Ascending aorta (tissue), 2 donors: Measurements from ENCODE around the gene PDGFC. TPM values are rescaled to one million over a fixed set of nuclear protein-coding genes. Genes with fewer than 3 reads are reported as not detected.

ENCODE experiments used
- DNase-seq, 2 donors: peaks; one replicate each; pipeline ENCODE4 v3.0.0-alpha.2; 2019; ENCODE audit warnings: low spot score in 2 of 2
- H3K27ac ChIP-seq, 2 donors: fragments of 200-600 bp; sonication (generic); one replicate each; pipeline ENCODE4 v1.5.1; 2016 to 2017; ENCODE audit warnings: mild to moderate bottlenecking in 1 of 2
- H3K27me3 ChIP-seq: fragments of 200-600 bp; sonication (generic); one replicate; pipeline ENCODE4 v1.5.1; 2017
- H3K36me3 ChIP-seq, 2 donors: fragments of 200-600 bp; sonication (generic); one replicate each; pipeline ENCODE4 v1.5.1; 2016
- H3K4me1 ChIP-seq, 2 donors: fragments of 200-600 bp; sonication (generic); one replicate each; pipeline ENCODE4 v1.5.1; 2016 to 2017; ENCODE audit warnings: mild to moderate bottlenecking in 1 of 2
- H3K4me3 ChIP-seq, 2 donors: fragments of 200-600 bp; sonication (generic); one replicate each; pipeline ENCODE4 v1.5.1; 2016 to 2017; ENCODE audit warnings: mild to moderate bottlenecking in 1 of 2
- H3K9me3 ChIP-seq, 2 donors: fragments of 200-600 bp; sonication (generic); one replicate each; pipeline ENCODE4 v1.5.1; 2016
- CTCF ChIP-seq, 3 experiments: fragments of 200-600 bp in 2 of 3; fragments of 450-650 bp in 1 of 3; sonication (generic) in 2 of 3; IDR thresholded peaks; one replicate each; pipeline ENCODE4 v1.5.1; 2016 to 2019; ENCODE audit warnings: antibody characterized with exemption in 3 of 3, mild to moderate bottlenecking in 1 of 3, moderate library complexity in 1 of 3
- intact Hi-C: fragments of 100-400 bp; cut with DNase I; formaldehyde crosslinking; loops from one replicate; pipeline ENCODE4 v1.15.1; 2023
- total RNA-seq: library from RNA; depleted of rRNA; stranded (reverse); fragments of >200 nt; gene quantifications from one replicate; pipeline ENCODE4 v1.1.0, GENCODE V29; 2016

PDGFC gene
- total RNA-seq, 1 donor from 2014 or later, result 21.0 TPM

GRCh38 chr4:156762851-156763250 lies 208.7 kb downstream of the PDGFC start:
- DNase-seq, result no peak
- Histone ChIP-seq H3K9me3 (no peaks in the 10 kb centered on the region), H3K27me3 (no peaks in the 10 kb centered on the region), H3K4me3 (no peak overlapping the region), H3K4me1 (peaks cover 7 to 22% of the 10 kb centered on the region in 2 donors), H3K36me3 (peaks cover 3 to 9% of the 10 kb centered on the region in 2 donors), H3K27ac (no peak overlapping the region)
- intact Hi-C loops, result no loop called here
- no peak for TF ChIP-seq CTCF (IDR thresholded peaks at IDR 0.05)

- Histone ChIP-seq H3K27ac (no peak overlapping the region), H3K9me3 (no peaks in the 10 kb centered on the region), H3K4me1 (peaks cover 0 to 2% of the 10 kb centered on the region in 2 donors), H3K27me3 (no peaks in the 10 kb centered on the region), H3K36me3 (peaks cover 0 to 2% of the 10 kb centered on the region in 2 donors), H3K4me3 (no peak overlapping the region)
- TF ChIP-seq CTCF (IDR thresholded peaks at IDR 0.05), result no peak
- intact Hi-C loops, result no loop called here
- DNase-seq, result no peak
Observed at GRCh38 chr4:156756118-156756517, 215.5 kb downstream of the PDGFC start.

GRCh38 chr4:156754832-156755570 lies 216.6 kb downstream of the PDGFC start:
- no peak for DNase-seq
- no peak overlapping the region for H3K4me3 ChIP-seq
- H3K36me3 ChIP-seq, result no peaks in the 10 kb centered on the region
- no peaks in the 10 kb centered on the region for H3K9me3 ChIP-seq
- no peaks in the 10 kb centered on the region for H3K27me3 ChIP-seq
- H3K27ac ChIP-seq, result no peak overlapping the region
- no peaks in the 10 kb centered on the region for H3K4me1 ChIP-seq
- no peak for TF ChIP-seq CTCF (IDR thresholded peaks at IDR 0.05)
- intact Hi-C loops, result no loop called here

GRCh38 chr4:156751486-156751885 lies 220.1 kb downstream of the PDGFC start:
- no peak for DNase-seq
- no peak for TF ChIP-seq CTCF (IDR thresholded peaks at IDR 0.05)
- no peaks in the 10 kb centered on the region for H3K36me3 ChIP-seq
- H3K27me3 ChIP-seq, result no peaks in the 10 kb centered on the region
- no peaks in the 10 kb centered on the region for H3K4me1 ChIP-seq
- H3K27ac ChIP-seq, result no peak overlapping the region
- intact Hi-C loops, result no loop called here
- H3K9me3 ChIP-seq, result no peaks in the 10 kb centered on the region
- H3K4me3 ChIP-seq, result no peak overlapping the region

- Histone ChIP-seq H3K27ac (no peak overlapping the region), H3K36me3 (no peaks in the 10 kb centered on the region), H3K4me1 (no peaks in the 10 kb centered on the region), H3K27me3 (no peaks in the 10 kb centered on the region), H3K9me3 (no peaks in the 10 kb centered on the region), H3K4me3 (no peak overlapping the region)
- no peak for DNase-seq
- intact Hi-C loops, result no loop called here
- TF ChIP-seq CTCF (IDR thresholded peaks at IDR 0.05), result no peak
Observed at GRCh38 chr4:156749426-156750403, 221.9 kb downstream of the PDGFC start.
